ENCODE results near the gene KCNK15. TPM values are rescaled to one million over a fixed set of nuclear protein-coding genes. Genes with fewer than 3 reads are reported as not detected.

KCNK15 gene
- total RNA-seq, 4 donors from 2014 or later: 0.54 TPM; not detected in 3

DNA sequence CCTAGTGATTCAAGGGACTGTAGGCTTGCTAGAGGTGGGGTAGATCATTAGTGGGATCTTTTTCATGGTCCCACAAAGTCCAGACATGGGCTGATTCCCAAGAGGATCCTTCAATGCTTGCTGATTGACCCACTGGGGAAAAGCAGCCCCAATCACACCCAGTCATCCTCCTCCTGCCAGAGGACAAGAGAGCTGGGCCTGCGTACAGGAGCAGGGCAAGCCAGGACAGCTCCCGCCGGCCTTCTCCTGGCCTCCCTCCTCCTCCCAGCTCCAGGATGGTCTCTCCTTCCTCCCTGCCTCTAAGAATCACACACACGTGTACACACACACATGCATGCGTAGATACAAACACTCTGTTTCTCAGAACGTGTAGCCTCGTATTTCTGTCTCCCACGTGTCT, 27.0 kb downstream of the KCNK15 start:
- Histone ChIP-seq H3K9me3 (no peaks in the 10 kb centered on the region), H3K36me3 (no peaks in the 10 kb centered on the region), H3K27ac (no peak overlapping the region), H3K27me3 (no peaks in the 10 kb centered on the region), H3K4me3 (no peak overlapping the region), H3K4me1 (no peaks in the 10 kb centered on the region)
- no peak for DNase-seq
- no peak for TF ChIP-seq POLR2A (IDR thresholded peaks at IDR 0.05)

DNA sequence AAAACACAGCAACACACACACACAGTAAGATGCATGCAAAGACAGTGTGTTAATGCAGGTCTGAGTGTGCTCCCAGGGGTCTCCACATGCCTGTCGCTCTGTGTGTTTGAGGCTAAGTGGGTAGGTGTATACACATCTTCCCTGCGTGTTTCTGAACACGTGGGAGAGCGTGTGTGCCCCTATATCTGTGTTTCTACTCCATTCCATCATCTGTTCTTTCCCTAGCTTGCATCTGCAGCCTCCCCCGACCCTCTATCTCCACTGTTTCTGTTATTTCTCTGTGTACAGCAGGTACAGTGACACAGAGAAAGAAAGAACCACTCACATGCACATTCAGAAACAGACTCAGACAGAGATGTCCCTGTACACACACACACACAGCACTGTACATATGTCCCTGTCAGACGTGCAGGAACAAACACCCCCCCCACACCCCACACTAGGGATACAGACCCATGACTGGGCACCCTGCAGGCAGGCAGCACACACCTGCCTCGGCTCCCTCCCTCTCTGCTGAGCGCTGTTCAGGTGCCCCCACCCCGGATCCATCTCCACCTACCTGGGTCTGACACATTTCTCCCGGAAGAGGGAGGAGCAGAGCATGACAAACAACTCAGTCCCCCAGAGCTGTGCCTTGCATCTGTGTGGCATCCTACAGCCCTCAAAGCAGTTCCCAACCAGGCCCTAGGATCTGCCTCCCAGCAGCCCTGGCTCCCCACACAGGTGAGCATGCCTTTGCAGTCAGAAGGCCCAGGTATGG, 27.6 kb downstream of the KCNK15 start:
- H3K36me3 ChIP-seq: no peaks in the 10 kb centered on the region

DNA sequence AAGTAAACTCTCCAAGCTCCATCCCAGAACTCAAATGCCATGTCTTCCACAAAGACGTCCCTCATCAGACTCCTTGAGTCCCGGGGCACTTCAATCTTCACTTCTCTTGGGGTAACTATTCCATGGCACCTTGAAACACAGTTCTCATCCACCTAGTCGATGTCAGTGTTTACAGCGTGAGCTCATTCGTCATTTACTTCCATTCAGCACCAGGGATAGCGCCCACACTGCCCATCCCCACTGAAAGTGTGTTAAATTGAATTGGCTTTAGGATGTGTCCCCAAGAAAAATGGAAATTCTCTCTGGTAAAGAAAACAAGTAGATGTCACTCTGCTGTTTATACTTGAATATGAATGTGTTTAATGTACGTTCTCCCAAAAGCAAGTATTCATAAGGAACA, 31.3 kb downstream of the KCNK15 start:
- H3K4me1 ChIP-seq: no peaks in the 10 kb centered on the region
- no peak overlapping the region for H3K4me3 ChIP-seq
- no peak overlapping the region for H3K27ac ChIP-seq
- H3K36me3 ChIP-seq: no peaks in the 10 kb centered on the region
- DNase-seq: no peak
- no peak for TF ChIP-seq POLR2A (IDR thresholded peaks at IDR 0.05)
- TF ChIP-seq, protein P1, sequence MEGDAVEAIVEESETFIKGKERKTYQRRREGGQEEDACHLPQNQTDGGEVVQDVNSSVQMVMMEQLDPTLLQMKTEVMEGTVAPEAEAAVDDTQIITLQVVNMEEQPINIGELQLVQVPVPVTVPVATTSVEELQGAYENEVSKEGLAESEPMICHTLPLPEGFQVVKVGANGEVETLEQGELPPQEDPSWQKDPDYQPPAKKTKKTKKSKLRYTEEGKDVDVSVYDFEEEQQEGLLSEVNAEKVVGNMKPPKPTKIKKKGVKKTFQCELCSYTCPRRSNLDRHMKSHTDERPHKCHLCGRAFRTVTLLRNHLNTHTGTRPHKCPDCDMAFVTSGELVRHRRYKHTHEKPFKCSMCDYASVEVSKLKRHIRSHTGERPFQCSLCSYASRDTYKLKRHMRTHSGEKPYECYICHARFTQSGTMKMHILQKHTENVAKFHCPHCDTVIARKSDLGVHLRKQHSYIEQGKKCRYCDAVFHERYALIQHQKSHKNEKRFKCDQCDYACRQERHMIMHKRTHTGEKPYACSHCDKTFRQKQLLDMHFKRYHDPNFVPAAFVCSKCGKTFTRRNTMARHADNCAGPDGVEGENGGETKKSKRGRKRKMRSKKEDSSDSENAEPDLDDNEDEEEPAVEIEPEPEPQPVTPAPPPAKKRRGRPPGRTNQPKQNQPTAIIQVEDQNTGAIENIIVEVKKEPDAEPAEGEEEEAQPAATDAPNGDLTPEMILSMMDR (IDR thresholded peaks at IDR 0.05): no peak
- H3K27me3 ChIP-seq: no peaks in the 10 kb centered on the region
- H3K9me3 ChIP-seq: no peaks in the 10 kb centered on the region

More for the DNA sequence above, 27.6 kb downstream of the KCNK15 start:
- no peak for DNase-seq
- Histone ChIP-seq H3K27ac (no peak overlapping the region), H3K27me3 (no peaks in the 10 kb centered on the region), H3K9me3 (no peaks in the 10 kb centered on the region), H3K4me3 (no peak overlapping the region), H3K4me1 (no peaks in the 10 kb centered on the region)
- TF ChIP-seq POLR2A (IDR thresholded peaks at IDR 0.05): no peak
- TF ChIP-seq, protein P1 (IDR thresholded peaks at IDR 0.05): no peak

DNA sequence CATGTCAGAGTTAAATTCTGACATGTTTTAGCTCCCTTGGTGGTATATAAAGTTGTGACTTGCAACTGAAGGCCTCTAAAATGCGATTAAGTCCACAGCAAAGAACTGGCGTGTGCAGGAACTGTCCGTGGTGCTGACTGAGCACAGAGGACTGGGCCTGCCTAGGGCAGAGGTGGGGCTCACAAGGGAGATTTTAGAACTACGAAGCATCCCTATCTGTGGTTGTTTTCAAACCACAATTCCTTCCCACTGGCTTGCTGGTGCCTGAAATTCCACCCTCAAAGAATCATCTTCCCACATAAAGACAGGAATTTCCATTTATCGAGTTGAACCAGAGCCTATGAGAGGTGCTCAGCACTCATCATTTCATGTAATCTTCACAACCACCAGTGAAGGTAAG, 34.6 kb downstream of the KCNK15 start:
- H3K9me3 ChIP-seq: no peaks in the 10 kb centered on the region
- TF ChIP-seq, protein P1 (IDR thresholded peaks at IDR 0.05): no peak
- TF ChIP-seq POLR2A (IDR thresholded peaks at IDR 0.05): no peak
- H3K36me3 ChIP-seq: no peaks in the 10 kb centered on the region
- H3K4me1 ChIP-seq: no peaks in the 10 kb centered on the region
- DNase-seq: no peak
- no peaks in the 10 kb centered on the region for H3K27me3 ChIP-seq
- H3K27ac ChIP-seq: no peak overlapping the region
- H3K4me3 ChIP-seq: no peak overlapping the region

DNA sequence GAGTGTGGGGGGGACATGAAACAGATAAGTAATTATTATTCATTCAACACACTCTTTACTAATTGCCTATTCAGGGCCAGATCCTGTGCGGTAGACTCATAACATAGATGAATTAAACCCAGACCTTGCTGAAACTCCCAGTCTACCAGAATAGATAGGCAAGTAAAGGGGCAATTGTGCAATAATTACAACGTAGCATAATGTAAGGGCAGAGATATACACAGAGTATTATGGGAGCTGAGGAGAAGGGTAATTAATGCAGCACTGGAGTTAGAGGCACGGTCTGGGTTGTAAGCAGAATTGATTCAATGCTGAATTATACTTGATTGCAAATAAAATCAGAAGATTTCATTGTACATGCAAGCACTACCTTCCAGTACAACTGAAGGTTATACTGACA, 35.5 kb downstream of the KCNK15 start:
- Histone ChIP-seq H3K4me1 (no peaks in the 10 kb centered on the region), H3K27me3 (no peaks in the 10 kb centered on the region), H3K27ac (no peak overlapping the region), H3K4me3 (no peak overlapping the region), H3K36me3 (no peaks in the 10 kb centered on the region), H3K9me3 (no peaks in the 10 kb centered on the region)
- TF ChIP-seq POLR2A (IDR thresholded peaks at IDR 0.05): no peak
- TF ChIP-seq, protein P1 (IDR thresholded peaks at IDR 0.05): no peak
- no peak for DNase-seq

DNA sequence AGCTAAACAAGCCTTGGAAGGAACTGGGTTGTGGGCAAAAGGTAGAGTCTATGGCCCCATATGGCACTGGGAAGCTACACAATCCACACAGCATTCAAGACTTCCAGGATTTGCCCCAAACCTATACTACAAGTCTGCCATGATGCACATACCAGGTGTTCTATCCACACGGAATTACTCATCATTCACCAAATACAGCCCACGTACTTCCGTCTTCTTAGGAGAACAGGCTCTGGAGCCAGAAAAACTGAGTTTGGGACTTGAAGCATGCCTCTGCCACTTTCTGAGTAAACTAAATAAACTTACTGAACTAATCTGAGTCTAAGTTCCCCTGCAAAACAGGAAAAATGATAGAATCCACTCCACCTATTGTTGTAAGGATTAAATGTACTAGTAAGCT, 36.1 kb downstream of the KCNK15 start:
- H3K4me3 ChIP-seq: no peak overlapping the region
- TF ChIP-seq, protein P1 (IDR thresholded peaks at IDR 0.05): no peak
- no peak for TF ChIP-seq POLR2A (IDR thresholded peaks at IDR 0.05)
- H3K9me3 ChIP-seq: no peaks in the 10 kb centered on the region
- no peaks in the 10 kb centered on the region for H3K36me3 ChIP-seq
- H3K27me3 ChIP-seq: no peaks in the 10 kb centered on the region
- no peak overlapping the region for H3K27ac ChIP-seq
- no peaks in the 10 kb centered on the region for H3K4me1 ChIP-seq
- no peak for DNase-seq

Data from Peyer's patch (tissue), 4 donors.